Stimulated activated CD4-positive, alpha-beta T cell treated with anti-CD3 and anti-CD28 coated beads, Interleukin-15, amount 100 ng/mL, for 48 hours (primary cell): ENCODE measurements around the gene PBX1.
"Not testable (repeated sequence)": the region's sequence is repeated elsewhere in the genome, so short reads cannot be mapped to it uniquely, and the experiment has no call there.

Experiments used
- DNase-seq, 2 donors: peaks; one replicate each; pipeline ENCODE4 v3.0.0-alpha.2; 2020; ENCODE audit warnings: low read depth in 2 of 2

Gene PBX1

GRCh38 chr1:164590592-164590991 lies 31.6 kb downstream of the PBX1 start:
- DNase-seq: no peak

- no peak for DNase-seq
These were observed 32.9 kb downstream of the PBX1 start for GRCh38 chr1:164591858-164592257.

- no peak for DNase-seq
These were observed 33.6 kb downstream of the PBX1 start for GRCh38 chr1:164592634-164593033.

GRCh38 chr1:164595212-164595611 lies 36.2 kb downstream of the PBX1 start:
- no peak for DNase-seq

- DNase-seq: no peak
These were observed 37.2 kb downstream of the PBX1 start for GRCh38 chr1:164596172-164596571.

- DNase-seq: no peak
These were observed 39.7 kb downstream of the PBX1 start for GRCh38 chr1:164598719-164599118.

- DNase-seq: no peak
These were observed 40.3 kb downstream of the PBX1 start for GRCh38 chr1:164599272-164599671.

- no peak for DNase-seq
These were observed 42.6 kb downstream of the PBX1 start for GRCh38 chr1:164601399-164602100.

- DNase-seq: no peak
These were observed 43.1 kb downstream of the PBX1 start for GRCh38 chr1:164602101-164602422.

GRCh38 chr1:164602480-164603093 lies 43.6 kb downstream of the PBX1 start:
- DNase-seq: no peak

- DNase-seq: not testable (repeated sequence)
These were observed 44.8 kb downstream of the PBX1 start for GRCh38 chr1:164603805-164604204.

- DNase-seq: no peak
These were observed 45.6 kb downstream of the PBX1 start for GRCh38 chr1:164604541-164604940.

- DNase-seq: no peak
These were observed 46.5 kb downstream of the PBX1 start for GRCh38 chr1:164605254-164606091.

GRCh38 chr1:164607351-164607750 lies 48.4 kb downstream of the PBX1 start:
- DNase-seq: no peak

- no peak for DNase-seq
These were observed 49.7 kb downstream of the PBX1 start for GRCh38 chr1:164608651-164609057.

GRCh38 chr1:164609089-164609488 lies 50.1 kb downstream of the PBX1 start:
- no peak for DNase-seq

- DNase-seq: no peak
These were observed 51.7 kb downstream of the PBX1 start for GRCh38 chr1:164610538-164611222.

GRCh38 chr1:164611754-164612642 lies 53.0 kb downstream of the PBX1 start:
- no peak for DNase-seq

- DNase-seq: no peak
These were observed 54.2 kb downstream of the PBX1 start for GRCh38 chr1:164613176-164613575.

GRCh38 chr1:164614316-164614715 lies 55.3 kb downstream of the PBX1 start:
- no peak for DNase-seq
